RWPE2 (cell line): Measurements from ENCODE around the gene LGALS16.
"Not testable (repeated sequence)": the region's sequence is repeated elsewhere in the genome, so short reads cannot be mapped to it uniquely, and the experiment has no call there.

Source experiments
- ATAC-seq: fragments of 200-7000 bp; cut with Tn5 transposase; 3 replicates; pipeline ENCODE4 v1.9.1; 2021; ENCODE audit warnings: low read depth
- DNase-seq: peaks from one replicate; pipeline ENCODE4 v3.0.0-alpha.2; 2020; ENCODE audit warnings: low spot score
- H3K27ac ChIP-seq: fragments of 450-650 bp; 2 replicates; pipeline ENCODE4 v1.5.1; 2017; ENCODE audit warnings: mild to moderate bottlenecking; ENCODE audit not compliant: poor library complexity, severe bottlenecking
- H3K27me3 ChIP-seq: fragments of 250-450 bp; sonication (Bioruptor Pico); 2 replicates; pipeline ENCODE4 v1.5.1; 2021; ENCODE audit warnings: mild to moderate bottlenecking, moderate library complexity; ENCODE audit not compliant: insufficient read depth, poor library complexity, severe bottlenecking
- H3K36me3 ChIP-seq: fragments of 250-450 bp; sonication (Bioruptor Pico); 2 replicates; pipeline ENCODE4 v1.5.1; 2020; ENCODE audit warnings: low read depth, mild to moderate bottlenecking, moderate library complexity
- H3K4me1 ChIP-seq: fragments of 250-450 bp; sonication (Bioruptor Pico); 2 replicates; pipeline ENCODE4 v1.5.1; 2021; ENCODE audit warnings: mild to moderate bottlenecking, moderate library complexity; ENCODE audit not compliant: insufficient read depth, poor library complexity, severe bottlenecking
- H3K4me3 ChIP-seq: fragments of 250-450 bp; sonication (Bioruptor Pico); 2 replicates; pipeline ENCODE4 v1.5.1; 2021; ENCODE audit warnings: mild to moderate bottlenecking, moderate library complexity; ENCODE audit not compliant: severe bottlenecking
- H3K9me3 ChIP-seq: fragments of 250-450 bp; sonication (Bioruptor Pico); 2 replicates; pipeline ENCODE4 v1.5.1; 2021; ENCODE audit warnings: mild to moderate bottlenecking, moderate library complexity; ENCODE audit not compliant: severe bottlenecking
- CTCF ChIP-seq: fragments of 450-650 bp; IDR thresholded peaks from one replicate; pipeline ENCODE4 v1.5.1; 2017; ENCODE audit warnings: mild to moderate bottlenecking, moderate library complexity; ENCODE audit not compliant: poor library complexity, severe bottlenecking

Gene LGALS16

GRCh38 chr19:39679791-39680168 is 24.1 kb downstream of the LGALS16 start:
- Histone ChIP-seq H3K36me3 (no peaks in the 10 kb centered on the region), H3K27ac (no peak overlapping the region), H3K9me3 (no peaks in the 10 kb centered on the region), H3K4me3 (no peak overlapping the region), H3K4me1 (no peaks in the 10 kb centered on the region), H3K27me3 (no peaks in the 10 kb centered on the region)
- DNase-seq, result no peak
- no peak for TF ChIP-seq CTCF
- ATAC-seq, result no peak

- Histone ChIP-seq H3K36me3 (no peaks in the 10 kb centered on the region), H3K4me3 (no peak overlapping the region), H3K9me3 (no peaks in the 10 kb centered on the region), H3K27me3 (no peaks in the 10 kb centered on the region), H3K4me1 (no peaks in the 10 kb centered on the region), H3K27ac (no peak overlapping the region)
- TF ChIP-seq CTCF, result no peak
- DNase-seq, result no peak
- ATAC-seq, result no peak
These were observed 24.9 kb downstream of the LGALS16 start for GRCh38 chr19:39680593-39680992.

GRCh38 chr19:39681416-39681815 is 25.7 kb downstream of the LGALS16 start:
- Histone ChIP-seq H3K4me1 (no peaks in the 10 kb centered on the region), H3K4me3 (no peak overlapping the region), H3K36me3 (no peaks in the 10 kb centered on the region), H3K27ac (no peak overlapping the region), H3K27me3 (no peaks in the 10 kb centered on the region), H3K9me3 (no peaks in the 10 kb centered on the region)
- TF ChIP-seq CTCF, result no peak
- ATAC-seq (no peak), DNase-seq (no peak)

GRCh38 chr19:39684267-39684666 is 28.6 kb downstream of the LGALS16 start:
- ATAC-seq, result no peak
- no peak for DNase-seq
- no peak overlapping the region for H3K4me3 ChIP-seq
- H3K27me3 ChIP-seq, result no peaks in the 10 kb centered on the region
- H3K9me3 ChIP-seq, result no peaks in the 10 kb centered on the region
- H3K4me1 ChIP-seq, result no peaks in the 10 kb centered on the region
- no peak overlapping the region for H3K27ac ChIP-seq
- TF ChIP-seq CTCF, result no peak
- no peaks in the 10 kb centered on the region for H3K36me3 ChIP-seq

GRCh38 chr19:39686739-39687138 is 31.0 kb downstream of the LGALS16 start:
- no peak for TF ChIP-seq CTCF
- Histone ChIP-seq H3K4me3 (no peak overlapping the region), H3K36me3 (no peaks in the 10 kb centered on the region), H3K27ac (no peak overlapping the region), H3K4me1 (no peaks in the 10 kb centered on the region), H3K27me3 (peaks cover 14% of the 10 kb centered on the region), H3K9me3 (peaks cover 5% of the 10 kb centered on the region)
- ATAC-seq (no peak), DNase-seq (no peak)

GRCh38 chr19:39688637-39689036 is 32.9 kb downstream of the LGALS16 start:
- not testable (repeated sequence) for H3K9me3 ChIP-seq, H3K27ac ChIP-seq, ATAC-seq, H3K36me3 ChIP-seq, H3K4me3 ChIP-seq, H3K4me1 ChIP-seq, DNase-seq
- peaks cover 14% of the 10 kb centered on the region for H3K27me3 ChIP-seq
